ENCODE measurements around the gene ADI1.

The ADI1 gene

DNA sequence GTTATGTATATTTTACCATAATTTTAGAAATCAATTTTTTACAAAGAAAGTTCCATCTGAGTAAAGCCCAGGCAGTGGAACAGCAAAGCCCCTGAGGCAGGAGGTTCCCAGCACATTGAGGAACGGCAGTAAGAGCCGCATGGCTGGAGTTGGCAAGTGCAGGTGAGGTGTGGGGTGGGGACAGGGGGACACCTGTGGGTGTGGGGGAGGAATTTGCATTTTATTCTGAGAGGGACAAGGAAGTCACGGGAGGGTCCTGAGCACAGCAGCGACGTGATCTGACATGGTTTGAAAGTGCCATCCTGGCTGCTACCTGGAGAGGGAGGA lies 16.1 kb upstream of the ADI1 start:
- TF ChIP-seq, protein P1, sequence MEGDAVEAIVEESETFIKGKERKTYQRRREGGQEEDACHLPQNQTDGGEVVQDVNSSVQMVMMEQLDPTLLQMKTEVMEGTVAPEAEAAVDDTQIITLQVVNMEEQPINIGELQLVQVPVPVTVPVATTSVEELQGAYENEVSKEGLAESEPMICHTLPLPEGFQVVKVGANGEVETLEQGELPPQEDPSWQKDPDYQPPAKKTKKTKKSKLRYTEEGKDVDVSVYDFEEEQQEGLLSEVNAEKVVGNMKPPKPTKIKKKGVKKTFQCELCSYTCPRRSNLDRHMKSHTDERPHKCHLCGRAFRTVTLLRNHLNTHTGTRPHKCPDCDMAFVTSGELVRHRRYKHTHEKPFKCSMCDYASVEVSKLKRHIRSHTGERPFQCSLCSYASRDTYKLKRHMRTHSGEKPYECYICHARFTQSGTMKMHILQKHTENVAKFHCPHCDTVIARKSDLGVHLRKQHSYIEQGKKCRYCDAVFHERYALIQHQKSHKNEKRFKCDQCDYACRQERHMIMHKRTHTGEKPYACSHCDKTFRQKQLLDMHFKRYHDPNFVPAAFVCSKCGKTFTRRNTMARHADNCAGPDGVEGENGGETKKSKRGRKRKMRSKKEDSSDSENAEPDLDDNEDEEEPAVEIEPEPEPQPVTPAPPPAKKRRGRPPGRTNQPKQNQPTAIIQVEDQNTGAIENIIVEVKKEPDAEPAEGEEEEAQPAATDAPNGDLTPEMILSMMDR (IDR thresholded peaks at IDR 0.05), result no peak

DNA sequence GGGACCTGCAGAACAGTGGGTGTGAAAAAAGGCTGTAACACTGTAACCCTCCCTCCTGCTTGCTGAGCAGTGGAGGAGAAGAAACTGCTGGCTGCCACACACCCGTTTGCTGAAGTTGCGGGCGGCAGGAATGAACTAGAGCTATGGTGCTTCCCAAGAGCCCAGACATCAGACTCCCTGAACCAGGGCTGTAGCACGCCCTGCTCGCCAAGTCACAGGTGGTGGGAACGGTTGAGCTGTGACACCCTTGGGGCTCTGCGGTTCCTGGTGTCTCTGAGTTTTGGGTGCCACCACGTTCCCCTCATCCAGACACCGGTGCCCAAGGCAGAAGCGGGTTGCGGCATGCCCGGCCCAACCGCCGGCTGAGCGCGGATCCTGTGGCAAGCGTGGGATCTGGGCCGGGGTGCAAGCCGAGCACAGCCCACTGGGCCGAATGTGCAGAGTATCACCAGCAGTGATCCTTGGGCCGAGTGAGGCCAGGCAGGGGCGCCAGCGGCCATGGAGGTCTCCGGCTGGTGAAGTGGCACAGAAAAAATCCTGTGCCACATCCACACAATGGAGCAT lies 15.0 kb upstream of the ADI1 start:
- TF ChIP-seq, protein P1 (IDR thresholded peaks at IDR 0.05), result no peak

DNA sequence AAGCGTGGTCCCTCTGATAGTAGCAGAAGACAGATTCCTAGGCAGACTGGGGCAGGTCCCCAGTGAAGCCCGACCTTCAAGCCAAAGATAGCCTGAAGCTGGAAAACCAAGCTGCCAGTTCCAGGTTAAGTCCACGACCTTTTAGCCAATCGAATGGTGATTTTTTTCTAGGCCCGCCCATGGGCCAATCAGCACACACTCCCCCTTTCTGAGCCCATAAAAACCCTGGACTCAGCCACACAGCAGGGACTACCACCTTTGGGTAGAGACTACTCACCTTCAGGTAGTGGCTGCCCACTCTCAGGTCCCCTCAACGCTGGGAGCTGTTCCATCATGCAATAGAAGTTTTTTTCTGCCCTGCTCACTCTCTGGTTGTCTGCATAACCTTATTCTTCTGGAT lies 14.5 kb upstream of the ADI1 start:
- TF ChIP-seq, protein P1 (IDR thresholded peaks at IDR 0.05), result no peak

DNA sequence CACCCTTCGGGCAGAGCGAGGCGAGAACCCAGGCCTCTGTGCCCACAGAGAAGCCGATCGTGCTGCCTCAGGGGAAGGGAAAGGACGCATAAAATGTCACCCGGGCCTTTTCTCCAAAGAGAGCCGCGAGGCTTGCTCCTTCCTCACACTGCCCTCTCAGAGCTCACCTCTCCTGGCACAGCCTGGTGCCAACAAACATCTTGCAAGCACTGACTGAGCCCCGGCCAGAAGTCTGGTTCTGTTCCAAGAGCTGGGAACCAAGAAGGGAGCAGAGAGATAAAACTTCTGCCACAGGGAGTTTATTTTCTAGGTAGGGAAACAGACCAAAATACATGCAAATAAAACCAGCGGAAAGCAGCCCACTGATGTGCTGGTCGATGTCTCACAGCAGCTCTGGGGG lies 13.6 kb upstream of the ADI1 start:
- TF ChIP-seq, protein P1 (IDR thresholded peaks at IDR 0.05), result no peak

DNA sequence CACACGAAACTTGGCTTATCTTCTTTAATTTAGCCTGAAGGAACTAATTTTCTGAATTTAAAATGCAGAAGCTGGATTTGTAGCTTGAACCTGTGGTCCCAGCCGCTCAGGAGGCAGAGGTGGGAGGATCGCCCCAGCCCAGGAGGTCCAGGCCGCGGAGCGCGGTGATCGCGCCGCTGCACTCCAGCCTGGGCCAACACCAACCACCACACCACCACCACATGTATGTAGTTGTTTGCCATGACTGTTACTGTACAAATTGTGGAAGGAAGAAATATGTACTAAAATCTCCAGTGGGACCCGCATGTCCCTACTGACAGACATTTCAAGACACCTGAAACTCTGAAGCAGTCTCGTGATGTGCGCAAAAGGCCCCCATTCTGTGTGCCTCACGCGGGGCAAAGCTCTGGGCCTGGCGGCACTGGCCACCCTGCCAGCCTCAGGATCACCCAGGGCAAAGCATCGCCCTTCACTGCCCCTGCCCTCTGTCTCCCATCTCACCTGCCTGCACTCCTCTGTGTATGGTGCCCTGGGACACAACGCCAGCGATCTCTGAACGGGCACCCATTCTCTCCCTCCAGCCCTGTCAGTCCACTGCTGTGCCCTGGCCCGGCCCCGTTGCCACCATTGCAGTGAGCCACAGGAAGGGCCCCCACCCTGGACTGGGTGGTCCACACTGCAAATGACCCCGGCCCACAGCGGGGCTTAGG lies 10.1 kb upstream of the ADI1 start:
- TF ChIP-seq, protein P1 (IDR thresholded peaks at IDR 0.05), result no peak

DNA sequence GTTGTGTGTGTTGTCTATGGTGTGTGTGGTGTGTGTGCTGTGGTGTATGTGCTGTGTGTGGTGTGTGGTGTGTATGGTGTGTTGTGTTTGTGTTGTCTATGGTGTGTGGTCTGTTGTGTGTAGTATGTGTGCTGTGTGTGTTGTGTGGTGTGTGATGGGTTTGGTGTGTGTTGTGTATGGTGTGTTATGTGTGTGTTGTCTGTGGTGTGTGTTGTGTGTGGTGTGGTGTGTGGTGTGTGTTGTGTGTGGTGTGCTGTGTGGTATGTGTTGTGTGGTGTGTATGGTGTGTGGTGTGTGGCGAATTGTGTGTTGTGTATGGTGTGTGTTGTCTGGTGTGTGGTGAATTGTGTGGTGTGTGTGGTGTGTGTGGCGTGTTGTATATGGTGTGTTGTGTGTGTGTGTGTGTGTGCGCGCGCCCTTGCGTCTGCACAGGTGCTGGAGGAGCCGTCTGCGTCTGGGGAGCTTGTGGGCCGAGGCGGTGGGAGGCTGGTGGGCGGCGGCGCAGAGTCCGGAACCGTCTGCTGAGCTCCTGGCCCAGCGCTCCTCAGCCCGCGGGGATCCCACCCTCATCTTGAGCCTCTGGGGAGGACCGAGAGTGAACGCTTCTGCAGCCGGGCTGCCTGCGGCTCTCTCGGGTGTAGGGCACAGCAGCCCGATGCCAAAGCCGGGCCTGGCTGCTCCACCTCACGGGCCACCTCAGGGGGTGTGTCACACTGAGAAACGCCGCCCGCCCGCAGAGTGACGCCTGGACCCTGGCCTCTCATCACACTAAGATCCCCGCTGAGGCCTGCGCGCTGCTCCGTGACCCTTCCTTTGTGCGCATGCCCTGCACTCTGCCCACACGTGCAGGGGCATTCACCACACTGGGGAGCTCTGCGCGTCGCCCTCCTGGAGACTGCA lies 8.8 kb upstream of the ADI1 start:
- TF ChIP-seq, protein P1 (IDR thresholded peaks at IDR 0.05), result no peak

DNA sequence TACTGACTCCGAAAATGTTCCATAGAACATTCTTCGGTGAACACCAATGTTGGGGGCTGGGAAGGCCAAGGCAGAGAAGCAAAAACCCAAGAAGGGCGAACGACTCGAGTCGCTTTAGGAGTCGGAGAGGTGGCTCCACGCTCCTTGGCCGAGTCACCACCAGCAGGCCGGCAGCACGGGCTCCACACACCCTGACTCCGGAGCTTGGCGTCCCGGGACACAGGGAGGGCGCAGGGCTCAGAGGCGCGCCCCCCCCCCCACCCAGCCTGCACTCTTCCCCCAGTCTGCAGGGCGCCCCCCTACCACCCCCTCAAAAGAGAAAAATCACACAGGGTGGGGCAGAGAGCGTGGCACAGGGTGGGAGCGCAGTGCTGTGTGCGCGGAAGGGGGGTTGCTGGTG lies 7.5 kb upstream of the ADI1 start:
- TF ChIP-seq, protein P1 (IDR thresholded peaks at IDR 0.05), result no peak

Measured in LNCAP (cell line).